Measurements from ENCODE around the gene LIPA. TPM values are rescaled to one million over a fixed set of nuclear protein-coding genes. Genes with fewer than 3 reads are reported as not detected.

LIPA gene
- total and polyA plus RNA-seq, 10 donors, result 28.6 to 828 (median 337) TPM

DNA sequence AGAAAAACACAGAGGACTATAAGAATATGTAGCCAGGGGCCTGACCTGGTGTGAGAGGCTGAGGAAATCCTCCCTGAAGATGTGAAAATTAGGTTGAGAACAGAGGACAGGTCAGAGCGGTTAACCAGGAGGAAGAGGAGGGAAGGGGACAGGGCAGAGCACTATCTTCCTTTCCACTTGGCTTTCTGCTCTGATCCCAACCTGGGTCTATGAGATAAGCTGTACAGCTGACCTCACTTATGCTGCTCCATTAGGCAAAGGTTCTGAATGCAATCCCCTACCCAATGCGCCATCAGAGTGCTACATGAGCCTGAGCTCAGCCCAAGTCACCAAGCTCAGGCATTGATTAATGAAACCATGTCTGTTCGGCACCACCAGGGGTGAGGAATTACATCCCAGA, 10.5 kb downstream of the LIPA start:
- intact Hi-C loops (cut with DNase I; ENCODE audit: low total_unique reads), result no loop called here
- Histone ChIP-seq H3K4me1 (peaks cover 27 to 66% (median 45%) of the 10 kb centered on the region in 6 donors), H3K27me3 (replicated peaks in 1 of 7) (no peaks in the 10 kb centered on the region), H3K27ac (peak overlapping the region in 4 of 8 donors; percentile 67 to 80 (median 70)), H3K4me3 (no peak overlapping the region), H3K9me3 (no peaks in the 10 kb centered on the region), H3K36me3 (peaks cover 0 to 47% (median 9%) of the 10 kb centered on the region in 6 donors)
- WGBS, 5 donors, result 80 to 93% (median 89%) methylated on average over 3 of the region's 3 CpGs
- no peak for TF ChIP-seq POLR2A (IDR thresholded peaks at IDR 0.05)
- TF ChIP-seq, protein P1, sequence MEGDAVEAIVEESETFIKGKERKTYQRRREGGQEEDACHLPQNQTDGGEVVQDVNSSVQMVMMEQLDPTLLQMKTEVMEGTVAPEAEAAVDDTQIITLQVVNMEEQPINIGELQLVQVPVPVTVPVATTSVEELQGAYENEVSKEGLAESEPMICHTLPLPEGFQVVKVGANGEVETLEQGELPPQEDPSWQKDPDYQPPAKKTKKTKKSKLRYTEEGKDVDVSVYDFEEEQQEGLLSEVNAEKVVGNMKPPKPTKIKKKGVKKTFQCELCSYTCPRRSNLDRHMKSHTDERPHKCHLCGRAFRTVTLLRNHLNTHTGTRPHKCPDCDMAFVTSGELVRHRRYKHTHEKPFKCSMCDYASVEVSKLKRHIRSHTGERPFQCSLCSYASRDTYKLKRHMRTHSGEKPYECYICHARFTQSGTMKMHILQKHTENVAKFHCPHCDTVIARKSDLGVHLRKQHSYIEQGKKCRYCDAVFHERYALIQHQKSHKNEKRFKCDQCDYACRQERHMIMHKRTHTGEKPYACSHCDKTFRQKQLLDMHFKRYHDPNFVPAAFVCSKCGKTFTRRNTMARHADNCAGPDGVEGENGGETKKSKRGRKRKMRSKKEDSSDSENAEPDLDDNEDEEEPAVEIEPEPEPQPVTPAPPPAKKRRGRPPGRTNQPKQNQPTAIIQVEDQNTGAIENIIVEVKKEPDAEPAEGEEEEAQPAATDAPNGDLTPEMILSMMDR (IDR thresholded peaks at IDR 0.05 in 8 of 11, conservative IDR thresholded peaks at IDR 0.05 in 3 of 11), result no peak
- TF ChIP-seq POLR2AphosphoS5 (IDR thresholded peaks at IDR 0.05), result no peak
- no peak for DNase-seq

DNA sequence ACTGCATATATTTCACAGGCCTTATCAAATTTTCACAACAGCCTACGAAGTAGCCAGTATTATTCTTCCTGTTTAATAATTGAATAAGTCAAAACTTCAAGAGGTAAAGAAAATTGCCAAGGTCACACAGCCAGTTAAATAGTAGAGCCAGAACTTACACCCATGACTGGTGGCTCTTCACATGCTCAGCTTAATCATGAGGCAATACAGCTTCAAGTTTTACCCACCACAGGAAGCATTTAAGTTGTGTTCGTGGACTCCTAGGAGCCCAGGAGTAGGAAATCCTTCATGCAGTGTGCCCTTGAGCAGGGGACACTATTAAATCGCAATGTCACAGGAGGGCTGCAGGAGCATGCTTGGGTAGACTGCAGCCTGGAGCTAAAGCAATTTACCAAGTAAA, 11.1 kb downstream of the LIPA start:
- WGBS, 5 donors, result 34 to 75% (median 59%) methylated on average over 3 of the region's 3 CpGs
- H3K4me1 ChIP-seq, result peaks cover 27 to 61% (median 45%) of the 10 kb centered on the region in 6 donors
- no peak for DNase-seq
- H3K36me3 ChIP-seq, result peaks cover 0 to 51% (median 9%) of the 10 kb centered on the region in 6 donors
- H3K27me3 ChIP-seq (replicated peaks in 1 of 7), result no peaks in the 10 kb centered on the region
- TF ChIP-seq POLR2AphosphoS5 (IDR thresholded peaks at IDR 0.05), result peak in 1 of 3 donors; percentile 19
- TF ChIP-seq, protein P1 (IDR thresholded peaks at IDR 0.05 in 8 of 11, conservative IDR thresholded peaks at IDR 0.05 in 3 of 11), result no peak
- TF ChIP-seq POLR2A (IDR thresholded peaks at IDR 0.05), result no peak
- no peaks in the 10 kb centered on the region for H3K9me3 ChIP-seq
- peak overlapping the region in 4 of 8 donors; percentile 67 to 80 (median 70) for H3K27ac ChIP-seq
- intact Hi-C loops (cut with DNase I; ENCODE audit: low total_unique reads), result no loop called here
- H3K4me3 ChIP-seq, result no peak overlapping the region

GRCh38 chr10:89238956-89239644, 12.5 kb downstream of the LIPA start:
- Histone ChIP-seq H3K36me3 (peaks cover 0 to 65% (median 9%) of the 10 kb centered on the region in 6 donors), H3K4me3 (no peak overlapping the region), H3K27me3 (replicated peaks in 1 of 7) (no peaks in the 10 kb centered on the region), H3K4me1 (peaks cover 26 to 48% (median 38%) of the 10 kb centered on the region in 6 donors), H3K9me3 (no peaks in the 10 kb centered on the region), H3K27ac (peak overlapping the region in 1 of 8 donors; percentile 80)
- 83 to 93% (median 91%) methylated on average over 5 of the region's 5 CpGs for WGBS, 5 donors
- intact Hi-C loops (cut with DNase I; ENCODE audit: low total_unique reads), result no loop called here
- TF ChIP-seq, protein P1 (IDR thresholded peaks at IDR 0.05 in 8 of 11, conservative IDR thresholded peaks at IDR 0.05 in 3 of 11), result no peak
- TF ChIP-seq POLR2A (IDR thresholded peaks at IDR 0.05) (no peak), POLR2AphosphoS5 (IDR thresholded peaks at IDR 0.05) (peak in 1 of 3 donors; percentile 26)
- no peak for DNase-seq

DNA sequence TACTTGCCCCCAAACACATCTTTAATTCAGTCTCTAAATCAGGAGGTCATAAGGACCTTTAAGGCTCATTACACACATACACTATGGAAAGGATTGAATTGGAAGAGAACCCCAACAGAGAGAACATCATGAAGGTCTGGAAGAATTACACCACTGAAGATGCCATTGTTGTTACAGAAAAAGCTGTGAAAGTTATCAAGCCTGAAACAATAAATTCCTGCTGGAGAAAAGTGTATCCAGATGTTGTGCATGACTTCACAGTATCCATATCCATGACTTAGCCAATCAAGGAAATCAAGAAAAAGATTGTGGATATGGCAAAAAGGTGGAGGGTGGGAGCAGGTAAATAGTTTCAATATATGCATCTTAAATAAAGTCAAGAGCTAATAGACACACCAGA, 13.7 kb downstream of the LIPA start:
- Histone ChIP-seq H3K4me3 (no peak overlapping the region), H3K9me3 (no peaks in the 10 kb centered on the region), H3K27ac (peak overlapping the region in 2 of 8 donors; percentile 13 to 80), H3K4me1 (peaks cover 13 to 36% (median 26%) of the 10 kb centered on the region in 6 donors), H3K27me3 (replicated peaks in 1 of 7) (no peaks in the 10 kb centered on the region), H3K36me3 (peaks cover 0 to 77% (median 10%) of the 10 kb centered on the region in 6 donors)
- TF ChIP-seq, protein P1 (IDR thresholded peaks at IDR 0.05 in 8 of 11, conservative IDR thresholded peaks at IDR 0.05 in 3 of 11), result no peak
- TF ChIP-seq POLR2AphosphoS5 (IDR thresholded peaks at IDR 0.05), result no peak
- no peak for TF ChIP-seq POLR2A (IDR thresholded peaks at IDR 0.05)
- intact Hi-C loops (cut with DNase I; ENCODE audit: low total_unique reads), result no loop called here
- DNase-seq, result no peak
